ENCODE data around the gene SLC25A33.
A peak's percentile ranks its signal among the peaks of the same experiment; 100 is the strongest.

Gene SLC25A33

GRCh38 chr1:9539165-9539828, at the start of gene SLC25A33:
TSS of gene SLC25A33 (plus strand) at chr1:9539465. CDS start at chr1:9539692, 227 bp downstream.
- no peak for FAIRE-seq

GRCh38 chr1:9490605-9491339, 48.5 kb upstream of the SLC25A33 start:
- no peak for FAIRE-seq
- peak; percentile 96 for TF ChIP-seq CTCF (IDR thresholded peaks at IDR 0.05; ENCODE audit: insufficient read depth, missing control alignments)
- DNase-seq (ENCODE audit: insufficient read length, low spot score) = no peak

More at GRCh38 chr1:9539165-9539828, at the start of gene SLC25A33:
- no peak for TF ChIP-seq CTCF (IDR thresholded peaks at IDR 0.05; ENCODE audit: insufficient read depth, missing control alignments)
- peak; percentile 46 for DNase-seq (ENCODE audit: insufficient read length, low spot score)

GRCh38 chr1:9493326-9493725, 45.9 kb upstream of the SLC25A33 start:
- no peak for TF ChIP-seq CTCF (IDR thresholded peaks at IDR 0.05; ENCODE audit: insufficient read depth, missing control alignments)
- FAIRE-seq = no peak

GRCh38 chr1:9494936-9495758, 44.1 kb upstream of the SLC25A33 start:
- DNase-seq (ENCODE audit: insufficient read length, low spot score) (no peak), FAIRE-seq (no peak)
- TF ChIP-seq CTCF (IDR thresholded peaks at IDR 0.05; ENCODE audit: insufficient read depth, missing control alignments) = peak; percentile 78

More at GRCh38 chr1:9493326-9493725, 45.9 kb upstream of the SLC25A33 start:
- no peak for DNase-seq (ENCODE audit: insufficient read length, low spot score)

GRCh38 chr1:9495854-9496374, 43.4 kb upstream of the SLC25A33 start:
- FAIRE-seq (no peak), DNase-seq (ENCODE audit: insufficient read length, low spot score) (no peak)
- TF ChIP-seq CTCF (IDR thresholded peaks at IDR 0.05; ENCODE audit: insufficient read depth, missing control alignments) = no peak

GRCh38 chr1:9500756-9501754, 38.2 kb upstream of the SLC25A33 start:
- FAIRE-seq (no peak), DNase-seq (ENCODE audit: insufficient read length, low spot score) (no peak)
- no peak for TF ChIP-seq CTCF (IDR thresholded peaks at IDR 0.05; ENCODE audit: insufficient read depth, missing control alignments)

Data from D721Med (cell line).